ENCODE data around the gene GPR39. TPM values are rescaled to one million over a fixed set of nuclear protein-coding genes. Genes with fewer than 3 reads are reported as not detected.
"Not testable (repeated sequence)": the region's sequence is repeated elsewhere in the genome, so short reads cannot be mapped to it uniquely, and the experiment has no call there.

GPR39 gene
- total and polyA plus RNA-seq, 4 donors: 0.23 to 0.42 TPM; not detected in 2

DNA sequence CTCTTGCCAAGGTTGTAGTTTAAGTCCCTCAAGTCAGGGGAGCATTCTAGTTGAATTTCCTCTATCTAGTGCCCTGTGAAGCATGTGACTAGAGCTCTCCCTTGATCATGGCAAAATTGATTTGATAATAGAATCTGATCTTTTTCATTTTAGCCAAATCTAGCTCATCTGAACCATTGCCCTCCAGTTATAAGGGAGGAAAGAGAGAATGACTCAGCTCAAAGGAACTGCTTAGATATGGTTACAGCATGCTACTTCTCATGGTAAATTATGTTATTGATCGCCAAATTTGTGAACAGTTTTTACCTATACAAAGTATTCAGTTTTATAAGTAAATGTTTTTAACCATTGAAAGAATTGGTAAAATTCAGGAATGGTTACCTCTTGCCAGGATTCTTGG, 100.8 kb downstream of the GPR39 start:
- intact Hi-C loops (cut with DNase I): no loop called here
- Histone ChIP-seq H3K4me1 (ENCODE audit: control insufficient read depth in 1 of 2, insufficient read depth in 2 of 2, low read length in 2 of 2) (no peaks in the 10 kb centered on the region), H3K27ac (ENCODE audit: low read depth in 1 of 2, low read length in 2 of 2) (no peak overlapping the region), H3K36me3 (ENCODE audit: control insufficient read depth in 1 of 2, insufficient read depth in 2 of 2, low read length in 1 of 2) (no peaks in the 10 kb centered on the region), H3K4me3 (ENCODE audit: low read length in 2 of 2) (no peak overlapping the region), H3K27me3 (ENCODE audit: control insufficient read depth in 1 of 2, insufficient read depth in 2 of 2, low read length in 1 of 2) (no peaks in the 10 kb centered on the region), H3K9me3 (ENCODE audit: control insufficient read depth, low read length) (no peaks in the 10 kb centered on the region)
- ATAC-seq (ENCODE audit: low FRiP score) (no peak), DNase-seq (no peak)
- WGBS, 2 donors: 75 to 89% methylated on average over 1 of the region's 1 CpG

DNA sequence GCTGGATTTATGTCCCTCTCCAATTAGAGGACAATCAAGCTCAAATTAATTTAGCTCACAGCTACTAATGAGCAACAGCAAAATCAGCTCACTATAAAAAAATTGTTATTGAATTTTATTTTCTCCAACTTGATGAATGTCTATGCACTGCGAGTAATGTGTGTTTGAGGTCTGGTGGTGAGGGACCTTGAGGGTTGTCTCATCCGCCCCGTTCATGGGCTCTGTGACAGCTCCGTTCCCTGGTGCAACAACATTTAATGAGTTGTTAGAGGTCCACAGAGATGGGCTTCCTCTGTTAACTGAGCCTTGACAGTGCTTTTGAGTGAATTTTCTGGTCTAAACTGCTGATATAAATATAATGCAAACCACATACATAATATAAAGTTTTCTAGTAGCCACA, 101.7 kb downstream of the GPR39 start:
- DNase-seq (no peak), ATAC-seq (ENCODE audit: low FRiP score) (no peak)
- Histone ChIP-seq H3K4me1 (ENCODE audit: control insufficient read depth in 1 of 2, insufficient read depth in 2 of 2, low read length in 2 of 2) (no peaks in the 10 kb centered on the region), H3K27me3 (ENCODE audit: control insufficient read depth in 1 of 2, insufficient read depth in 2 of 2, low read length in 1 of 2) (no peaks in the 10 kb centered on the region), H3K4me3 (ENCODE audit: low read length in 2 of 2) (no peak overlapping the region), H3K36me3 (ENCODE audit: control insufficient read depth in 1 of 2, insufficient read depth in 2 of 2, low read length in 1 of 2) (no peaks in the 10 kb centered on the region), H3K9me3 (ENCODE audit: control insufficient read depth, low read length) (no peaks in the 10 kb centered on the region), H3K27ac (ENCODE audit: low read depth in 1 of 2, low read length in 2 of 2) (no peak overlapping the region)
- intact Hi-C loops (cut with DNase I): no loop called here
- WGBS, 2 donors: 68 to 81% methylated on average over 4 of the region's 4 CpGs

DNA sequence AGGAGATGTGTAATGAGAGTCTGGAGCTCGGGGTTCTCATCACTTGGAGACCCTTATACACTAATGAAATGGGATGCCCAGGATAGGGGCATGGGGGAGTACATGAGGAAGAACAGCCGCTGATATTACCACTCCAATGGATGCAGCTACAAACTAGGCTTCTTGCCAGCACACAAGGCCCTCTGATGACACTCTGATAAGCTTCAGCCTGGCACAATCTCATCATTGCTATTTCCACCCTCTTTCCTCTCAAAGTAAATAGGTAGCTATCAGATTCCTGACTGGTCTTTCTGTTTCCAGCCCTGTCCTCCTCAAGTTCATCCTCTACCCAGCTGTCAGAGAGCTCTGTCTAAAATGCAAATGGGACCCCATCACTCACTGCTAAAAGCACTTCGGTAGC, 103.0 kb downstream of the GPR39 start:
- DNase-seq (no peak), ATAC-seq (ENCODE audit: low FRiP score) (no peak)
- H3K4me3 ChIP-seq (ENCODE audit: low read length in 2 of 2): no peak overlapping the region
- no peaks in the 10 kb centered on the region for H3K27me3 ChIP-seq (ENCODE audit: control insufficient read depth in 1 of 2, insufficient read depth in 2 of 2, low read length in 1 of 2)
- no peaks in the 10 kb centered on the region for H3K9me3 ChIP-seq (ENCODE audit: control insufficient read depth, low read length)
- H3K36me3 ChIP-seq (ENCODE audit: control insufficient read depth in 1 of 2, insufficient read depth in 2 of 2, low read length in 1 of 2): no peaks in the 10 kb centered on the region
- H3K27ac ChIP-seq (ENCODE audit: low read depth in 1 of 2, low read length in 2 of 2): no peak overlapping the region
- intact Hi-C loops (cut with DNase I): no loop called here
- WGBS, 2 donors: 65 to 72% methylated on average over 3 of the region's 3 CpGs
- no peaks in the 10 kb centered on the region for H3K4me1 ChIP-seq (ENCODE audit: control insufficient read depth in 1 of 2, insufficient read depth in 2 of 2, low read length in 2 of 2)

DNA sequence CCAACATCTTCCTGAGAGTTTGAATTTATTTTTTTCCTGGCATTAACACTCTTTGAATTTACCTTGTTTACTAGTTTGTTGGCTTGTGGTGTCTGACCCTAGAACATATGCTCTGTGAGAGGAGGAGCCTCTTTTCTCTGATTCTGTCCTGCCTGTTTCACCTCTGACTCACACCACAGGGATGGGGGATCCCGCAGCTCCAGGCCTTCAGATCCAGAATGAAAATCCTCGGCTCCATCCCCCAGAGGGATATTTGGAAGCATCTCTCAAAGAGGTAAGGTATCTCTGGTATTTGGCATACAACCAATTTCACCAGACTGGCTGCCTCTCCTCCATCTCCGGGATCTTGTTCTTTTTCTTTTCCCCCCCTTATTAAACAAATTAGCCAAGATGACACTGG, 104.7 kb downstream of the GPR39 start:
- Histone ChIP-seq H3K27me3 (ENCODE audit: control insufficient read depth in 1 of 2, insufficient read depth in 2 of 2, low read length in 1 of 2) (no peaks in the 10 kb centered on the region), H3K36me3 (ENCODE audit: control insufficient read depth in 1 of 2, insufficient read depth in 2 of 2, low read length in 1 of 2) (no peaks in the 10 kb centered on the region), H3K27ac (ENCODE audit: low read depth in 1 of 2, low read length in 2 of 2) (no peak overlapping the region), H3K9me3 (ENCODE audit: control insufficient read depth, low read length) (no peaks in the 10 kb centered on the region), H3K4me3 (ENCODE audit: low read length in 2 of 2) (no peak overlapping the region), H3K4me1 (ENCODE audit: control insufficient read depth in 1 of 2, insufficient read depth in 2 of 2, low read length in 2 of 2) (no peaks in the 10 kb centered on the region)
- intact Hi-C loops (cut with DNase I): no loop called here
- ATAC-seq (ENCODE audit: low FRiP score) (no peak), DNase-seq (no peak)
- 60 to 62% methylated on average over 3 of the region's 3 CpGs for WGBS, 2 donors

DNA sequence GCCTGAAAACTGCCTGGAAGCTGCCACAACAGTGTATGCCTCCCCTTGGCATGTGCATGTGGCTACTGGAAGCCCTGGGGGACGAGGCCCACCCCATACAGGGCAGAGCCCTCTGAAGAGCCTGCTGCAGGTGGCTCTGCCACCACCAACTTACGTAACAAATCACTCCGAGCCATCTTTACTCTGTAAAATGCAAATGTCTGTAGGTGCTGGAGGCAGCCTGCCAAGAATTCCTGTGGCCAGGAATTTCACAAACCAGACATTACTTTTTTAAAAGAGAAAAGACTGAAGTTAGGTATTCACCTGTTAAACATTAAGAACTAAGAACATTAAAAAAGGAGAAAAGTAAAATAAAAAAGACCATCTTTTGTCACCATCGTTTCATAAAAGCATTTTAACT, 106.3 kb downstream of the GPR39 start:
- intact Hi-C loops (cut with DNase I): no loop called here
- Histone ChIP-seq H3K4me3 (ENCODE audit: low read length in 2 of 2) (no peak overlapping the region), H3K9me3 (ENCODE audit: control insufficient read depth, low read length) (no peaks in the 10 kb centered on the region), H3K27ac (ENCODE audit: low read depth in 1 of 2, low read length in 2 of 2) (no peak overlapping the region), H3K27me3 (ENCODE audit: control insufficient read depth in 1 of 2, insufficient read depth in 2 of 2, low read length in 1 of 2) (no peaks in the 10 kb centered on the region), H3K36me3 (ENCODE audit: control insufficient read depth in 1 of 2, insufficient read depth in 2 of 2, low read length in 1 of 2) (no peaks in the 10 kb centered on the region), H3K4me1 (ENCODE audit: control insufficient read depth in 1 of 2, insufficient read depth in 2 of 2, low read length in 2 of 2) (no peaks in the 10 kb centered on the region)
- ATAC-seq (ENCODE audit: low FRiP score) (no peak), DNase-seq (no peak)
- WGBS, 2 donors: 50 to 52% methylated on average over 4 of the region's 4 CpGs

DNA sequence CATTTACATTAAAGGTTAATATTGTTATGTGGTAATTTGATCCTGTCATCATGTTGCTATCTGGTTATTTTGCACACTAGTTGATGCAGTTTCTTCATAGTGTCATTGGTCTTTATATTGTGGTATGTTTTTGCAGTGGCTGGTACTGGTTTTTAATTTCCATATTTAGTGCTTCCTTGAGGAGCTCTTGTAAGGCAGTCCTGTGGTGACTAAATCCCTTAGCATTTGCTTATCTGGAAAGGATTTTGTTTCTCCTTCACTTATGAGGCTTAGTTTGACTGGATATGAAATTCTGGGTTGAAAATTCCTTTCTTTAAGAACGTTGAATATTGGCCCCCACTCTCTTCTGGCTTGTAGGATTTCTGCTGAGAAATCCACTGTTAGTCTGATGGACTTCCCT, 120.5 kb downstream of the GPR39 start:
- DNase-seq; intact Hi-C loops (cut with DNase I); H3K4me1 ChIP-seq (ENCODE audit: control insufficient read depth in 1 of 2, insufficient read depth in 2 of 2, low read length in 2 of 2); ATAC-seq (ENCODE audit: low FRiP score); H3K9me3 ChIP-seq (ENCODE audit: control insufficient read depth, low read length); H3K4me3 ChIP-seq (ENCODE audit: low read length in 2 of 2); H3K27ac ChIP-seq (ENCODE audit: low read depth in 1 of 2, low read length in 2 of 2); H3K36me3 ChIP-seq (ENCODE audit: control insufficient read depth in 1 of 2, insufficient read depth in 2 of 2, low read length in 1 of 2); H3K27me3 ChIP-seq (ENCODE audit: control insufficient read depth in 1 of 2, insufficient read depth in 2 of 2, low read length in 1 of 2): not testable (repeated sequence)
- 29 to 42% methylated on average over 1 of the region's 1 CpG for WGBS, 2 donors

DNA sequence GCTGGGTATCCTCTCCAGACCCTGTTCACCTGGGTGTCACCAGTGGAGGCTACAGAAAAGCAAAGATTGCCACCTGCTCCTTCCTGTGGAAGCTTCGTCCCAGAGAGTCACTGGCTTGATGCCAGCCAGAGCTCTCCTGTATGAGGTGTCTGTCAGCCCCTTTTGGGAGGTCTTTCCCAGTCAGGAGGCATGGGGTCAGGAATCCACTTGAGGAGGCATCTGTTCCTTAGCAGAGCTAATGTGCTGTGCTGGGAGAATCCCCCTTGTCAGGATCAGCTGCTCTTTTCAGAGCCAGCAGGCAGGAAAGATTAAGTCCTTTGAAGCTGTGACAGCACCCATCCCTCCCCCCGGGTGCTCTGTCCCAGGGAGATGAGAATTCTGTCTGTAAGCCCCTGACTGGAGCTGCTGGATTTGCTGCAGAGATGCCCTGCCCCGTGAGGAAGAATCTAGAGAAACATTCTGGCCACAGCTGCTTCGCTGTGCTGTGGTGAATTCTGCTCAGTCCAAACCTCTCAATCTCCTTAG, 121.8 kb downstream of the GPR39 start:
- H3K9me3 ChIP-seq (ENCODE audit: control insufficient read depth, low read length): peaks cover 4% of the 10 kb centered on the region
- ATAC-seq (ENCODE audit: low FRiP score): no peak
- 54 to 57% methylated on average over 4 of the region's 4 CpGs for WGBS, 2 donors

DNA sequence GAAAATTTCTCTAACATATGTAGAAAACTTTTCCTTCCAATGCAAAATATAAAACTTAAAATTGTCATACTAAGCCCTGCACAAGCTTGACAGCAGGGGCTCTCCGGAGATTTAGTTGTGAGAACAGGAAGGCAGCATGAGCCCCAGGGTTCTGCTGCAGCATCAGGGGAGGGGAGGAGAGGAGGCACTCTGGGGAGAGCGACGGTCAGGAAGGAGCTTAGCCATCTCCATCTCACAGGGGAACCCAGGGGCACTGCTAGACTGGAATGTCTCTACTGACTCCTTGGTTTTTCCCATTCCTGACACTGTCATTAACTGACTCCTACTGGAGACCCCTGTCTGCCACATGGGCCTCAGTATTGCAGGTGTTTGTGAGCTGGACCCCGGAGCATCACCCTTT, 123.6 kb downstream of the GPR39 start:
- intact Hi-C loops (cut with DNase I): no loop called here
- Histone ChIP-seq H3K4me1 (ENCODE audit: control insufficient read depth in 1 of 2, insufficient read depth in 2 of 2, low read length in 2 of 2) (no peaks in the 10 kb centered on the region), H3K36me3 (ENCODE audit: control insufficient read depth in 1 of 2, insufficient read depth in 2 of 2, low read length in 1 of 2) (no peaks in the 10 kb centered on the region), H3K4me3 (ENCODE audit: low read length in 2 of 2) (no peak overlapping the region), H3K27ac (ENCODE audit: low read depth in 1 of 2, low read length in 2 of 2) (no peak overlapping the region), H3K27me3 (ENCODE audit: control insufficient read depth in 1 of 2, insufficient read depth in 2 of 2, low read length in 1 of 2) (no peaks in the 10 kb centered on the region), H3K9me3 (ENCODE audit: control insufficient read depth, low read length) (peaks cover 5% of the 10 kb centered on the region)
- 36 to 47% methylated on average over 4 of the region's 4 CpGs for WGBS, 2 donors
- DNase-seq (no peak), ATAC-seq (ENCODE audit: low FRiP score) (no peak)

More for the DNA sequence above, 121.8 kb downstream of the GPR39 start:
- intact Hi-C loops (cut with DNase I): no loop called here
- H3K4me3 ChIP-seq (ENCODE audit: low read length in 2 of 2): no peak overlapping the region
- H3K27me3 ChIP-seq (ENCODE audit: control insufficient read depth in 1 of 2, insufficient read depth in 2 of 2, low read length in 1 of 2): no peaks in the 10 kb centered on the region
- no peak overlapping the region for H3K27ac ChIP-seq (ENCODE audit: low read depth in 1 of 2, low read length in 2 of 2)
- no peak for DNase-seq
- H3K4me1 ChIP-seq (ENCODE audit: control insufficient read depth in 1 of 2, insufficient read depth in 2 of 2, low read length in 2 of 2): no peaks in the 10 kb centered on the region
- H3K36me3 ChIP-seq (ENCODE audit: control insufficient read depth in 1 of 2, insufficient read depth in 2 of 2, low read length in 1 of 2): no peaks in the 10 kb centered on the region

DNA sequence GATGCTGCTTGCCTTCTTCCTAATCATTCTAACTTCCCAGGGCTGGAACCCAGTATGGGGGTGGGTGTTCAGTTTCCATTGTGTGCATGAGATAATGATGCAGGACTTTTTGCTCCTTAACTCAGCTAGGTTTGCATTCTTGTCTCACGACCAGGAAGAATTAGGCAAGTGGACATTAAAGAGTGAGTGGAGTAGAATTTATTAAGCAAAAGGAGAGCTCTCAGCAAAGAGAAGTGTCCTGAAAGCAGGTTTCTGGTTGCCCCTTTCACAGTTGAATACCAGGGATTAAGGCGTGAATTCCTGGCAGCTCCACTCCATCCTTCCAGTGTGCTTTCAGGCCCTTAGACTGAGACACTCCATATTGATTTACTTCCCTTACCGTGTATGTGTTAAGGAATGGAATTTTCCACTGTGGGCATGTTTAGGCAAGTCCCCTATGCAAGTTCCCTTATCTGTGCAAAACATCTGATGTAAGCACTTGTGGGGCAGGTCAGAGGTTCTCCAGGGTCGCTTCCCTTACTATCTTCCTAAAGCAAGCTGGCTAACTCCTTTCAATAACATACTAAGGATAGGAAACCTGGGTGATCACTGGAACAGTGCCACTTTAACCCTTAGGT, 126.5 kb downstream of the GPR39 start:
- ATAC-seq (ENCODE audit: low FRiP score) (no peak), DNase-seq (no peak)
- 56 to 58% methylated on average over 4 of the region's 4 CpGs for WGBS, 2 donors
- Histone ChIP-seq H3K27me3 (ENCODE audit: control insufficient read depth in 1 of 2, insufficient read depth in 2 of 2, low read length in 1 of 2) (no peaks in the 10 kb centered on the region), H3K4me1 (ENCODE audit: control insufficient read depth in 1 of 2, insufficient read depth in 2 of 2, low read length in 2 of 2) (no peaks in the 10 kb centered on the region), H3K4me3 (ENCODE audit: low read length in 2 of 2) (no peak overlapping the region), H3K9me3 (ENCODE audit: control insufficient read depth, low read length) (peaks cover 5% of the 10 kb centered on the region), H3K36me3 (ENCODE audit: control insufficient read depth in 1 of 2, insufficient read depth in 2 of 2, low read length in 1 of 2) (no peaks in the 10 kb centered on the region), H3K27ac (ENCODE audit: low read depth in 1 of 2, low read length in 2 of 2) (no peak overlapping the region)
- intact Hi-C loops (cut with DNase I): no loop called here

All from aorta (tissue), 5 donors.